HL-60 (cell line): ENCODE data around the gene CCDC187.

Experiments used
- CTCF ChIP-seq: IDR thresholded peaks from one replicate; pipeline ENCODE4 v1.5.1; 2011; ENCODE audit warnings: low read length, control low read depth, inconsistent platforms; ENCODE audit not compliant: insufficient read depth
- GABPA ChIP-seq: IDR thresholded peaks from 2 replicates; pipeline ENCODE4 v1.6.1; 2012; ENCODE audit warnings: low read depth
- SPI1 ChIP-seq: IDR thresholded peaks from 2 replicates; pipeline ENCODE4 v1.6.1; 2012; ENCODE audit warnings: low read depth, mild to moderate bottlenecking, borderline replicate concordance

GRCh38 chr9:136200424-136200823 lies 103.5 kb downstream of the CCDC187 start:
- TF ChIP-seq CTCF: no peak
- no peak for TF ChIP-seq GABPA
- TF ChIP-seq SPI1: no peak
